H9 (cell line): ENCODE data around the gene CASP10. TPM values are rescaled to one million over a fixed set of nuclear protein-coding genes. Genes with fewer than 3 reads are reported as not detected.
"Not testable (repeated sequence)": the region's sequence is repeated elsewhere in the genome, so short reads cannot be mapped to it uniquely, and the experiment has no call there.

Experiments used
- DNase-seq: peaks from one replicate; pipeline ENCODE4 v3.0.0-alpha.2; 2017
- H2AFZ ChIP-seq: one replicate; pipeline ENCODE4 v1.6.1; 2013; ENCODE audit warnings: mild to moderate bottlenecking, low read length, control low read depth, moderate library complexity
- H2AK5ac ChIP-seq: 2 replicates; pipeline ENCODE4 v1.6.1; 2013; ENCODE audit warnings: low read length, control low read depth, mixed read lengths; ENCODE audit not compliant: insufficient read length
- H2BK120ac ChIP-seq: one replicate; pipeline ENCODE4 v1.6.1; 2013; ENCODE audit warnings: low read depth, mild to moderate bottlenecking, low read length, control low read depth, inconsistent platforms; ENCODE audit not compliant: poor library complexity, severe bottlenecking
- H2BK12ac ChIP-seq: 2 replicates; pipeline ENCODE4 v1.6.1; 2013; ENCODE audit warnings: low read length, control low read depth, mixed read lengths, low read depth; ENCODE audit not compliant: insufficient read length
- H2BK15ac ChIP-seq: 2 replicates; pipeline ENCODE4 v1.6.1; 2013; ENCODE audit warnings: low read depth, low read length, control low read depth
- H2BK20ac ChIP-seq: one replicate; pipeline ENCODE4 v1.6.1; 2013; ENCODE audit warnings: low read depth, mild to moderate bottlenecking, low read length, control low read depth, inconsistent platforms; ENCODE audit not compliant: poor library complexity, severe bottlenecking
- H2BK5ac ChIP-seq: 2 replicates; pipeline ENCODE4 v1.6.1; 2013; ENCODE audit warnings: low read length, control low read depth, mixed read lengths; ENCODE audit not compliant: insufficient read length
- H3K14ac ChIP-seq: 2 replicates; pipeline ENCODE4 v1.6.1; 2013; ENCODE audit warnings: low read length, control low read depth; ENCODE audit not compliant: insufficient read depth
- H3K18ac ChIP-seq: 2 replicates; pipeline ENCODE4 v1.6.1; 2013; ENCODE audit warnings: low read depth, mild to moderate bottlenecking, mixed read lengths, low read length, control low read depth; ENCODE audit not compliant: insufficient read length
- H3K23ac ChIP-seq: 2 replicates; pipeline ENCODE4 v1.6.1; 2013; ENCODE audit warnings: low read length, control low read depth, mixed read lengths, low read depth; ENCODE audit not compliant: insufficient read length
- H3K23me2 ChIP-seq: 2 replicates; pipeline ENCODE4 v1.6.1; 2013; ENCODE audit warnings: low read depth, mild to moderate bottlenecking, mixed read lengths, low read length, control low read depth; ENCODE audit not compliant: insufficient read length, poor library complexity, severe bottlenecking
- H3K27ac ChIP-seq: 2 replicates; pipeline ENCODE4 v1.5.1; 2013; ENCODE audit warnings: low read length, control low read depth, mixed read lengths, low read depth; ENCODE audit not compliant: insufficient read length
- H3K27me3 ChIP-seq: 2 replicates; pipeline ENCODE4 v1.6.1; 2013; ENCODE audit warnings: low read length, control low read depth, inconsistent platforms; ENCODE audit not compliant: insufficient read depth
- H3K4ac ChIP-seq: 2 replicates; pipeline ENCODE4 v1.6.1; 2013; ENCODE audit warnings: low read depth, mild to moderate bottlenecking, control low read depth, inconsistent platforms, low read length, moderate library complexity
- H3K4me1 ChIP-seq: 2 replicates; pipeline ENCODE4 v1.6.1; 2013; ENCODE audit warnings: low read length, control low read depth, inconsistent platforms; ENCODE audit not compliant: insufficient read depth
- H3K4me2 ChIP-seq: 2 replicates; pipeline ENCODE4 v1.6.1; 2013; ENCODE audit warnings: low read length, control low read depth, mixed read lengths; ENCODE audit not compliant: insufficient read length, insufficient read depth
- H3K56ac ChIP-seq: 2 replicates; pipeline ENCODE4 v1.6.1; 2013; ENCODE audit warnings: low read depth, mild to moderate bottlenecking, mixed read lengths, low read length, control low read depth; ENCODE audit not compliant: insufficient read length
- H3K79me1 ChIP-seq: 2 replicates; pipeline ENCODE4 v1.6.1; 2013; ENCODE audit warnings: low read depth, mild to moderate bottlenecking, moderate library complexity, low read length, control low read depth, inconsistent platforms; ENCODE audit not compliant: insufficient read depth, poor library complexity, severe bottlenecking
- H3K79me2 ChIP-seq: 2 replicates; pipeline ENCODE4 v1.6.1; 2013; ENCODE audit warnings: low read length, control low read depth, inconsistent platforms; ENCODE audit not compliant: insufficient read depth
- H3K9ac ChIP-seq: 2 replicates; pipeline ENCODE4 v1.6.1; 2013; ENCODE audit warnings: low read length, control low read depth, mixed read lengths; ENCODE audit not compliant: insufficient read length; ENCODE audit errors: extremely low read depth
- H3K9me3 ChIP-seq: one replicate; pipeline ENCODE4 v1.6.1; 2013; ENCODE audit warnings: low read depth, low read length, inconsistent platforms; ENCODE audit not compliant: control insufficient read depth
- H3T11ph ChIP-seq: one replicate; pipeline ENCODE4 v1.6.1; 2013; ENCODE audit warnings: mild to moderate bottlenecking, low read length, control low read depth, inconsistent platforms
- H4K20me1 ChIP-seq: one replicate; pipeline ENCODE4 v1.6.1; 2013; ENCODE audit not compliant: control insufficient read depth, insufficient read length, insufficient read depth
- H4K5ac ChIP-seq: 2 replicates; pipeline ENCODE4 v1.6.1; 2013; ENCODE audit warnings: low read depth, mild to moderate bottlenecking, mixed read lengths, low read length, control low read depth; ENCODE audit not compliant: insufficient read length
- H4K8ac ChIP-seq: replicated peaks from 2 replicates; pipeline ENCODE4 v1.6.1; 2013; ENCODE audit warnings: low read length, control low read depth, mixed read lengths, low read depth; ENCODE audit not compliant: insufficient read length
- H4K91ac ChIP-seq: 2 replicates; pipeline ENCODE4 v1.6.1; 2013; ENCODE audit warnings: low read depth, mild to moderate bottlenecking, moderate library complexity, mixed read lengths, low read length, control low read depth; ENCODE audit not compliant: insufficient read length
- H3K27ac Mint-ChIP-seq, 3 experiments: 2 replicates in 2 of 3; 3 replicates in 1 of 3; pipeline ENCODE4 v1.8.0; 2020 to 2021; ENCODE audit warnings: mixed read lengths in 3 of 3, mild to moderate bottlenecking in 1 of 3, moderate library complexity in 1 of 3
- H3K27me3 Mint-ChIP-seq: 2 replicates; pipeline ENCODE4 v1.8.0; 2021; ENCODE audit warnings: low read depth, mild to moderate bottlenecking, moderate library complexity, mixed read lengths
- H3K36me3 Mint-ChIP-seq, 3 experiments: 2 replicates in 2 of 3; 3 replicates in 1 of 3; pipeline ENCODE4 v1.8.0; 2020 to 2021; ENCODE audit warnings: low read depth in 3 of 3, mixed read lengths in 3 of 3; ENCODE audit not compliant: insufficient read depth in 1 of 3
- H3K4me1 Mint-ChIP-seq, 2 experiments: 2 replicates each; pipeline ENCODE4 v1.8.0; 2020; ENCODE audit warnings: mixed read lengths in 2 of 2
- H3K4me3 Mint-ChIP-seq, 2 experiments: 2 replicates in 1 of 2; 3 replicates in 1 of 2; pipeline ENCODE4 v1.8.0; 2020 to 2021; ENCODE audit warnings: mild to moderate bottlenecking in 2 of 2, mixed read lengths in 2 of 2, moderate library complexity in 1 of 2
- H3K9me3 Mint-ChIP-seq, 2 experiments: 2 replicates in 1 of 2; 3 replicates in 1 of 2; pipeline ENCODE4 v1.8.0; 2020; ENCODE audit warnings: mild to moderate bottlenecking in 2 of 2, mixed read lengths in 2 of 2, moderate library complexity in 1 of 2
- CTCF ChIP-seq: fragments of 200-600 bp; sonication (generic); conservative IDR thresholded peaks from 3 replicates; pipeline ENCODE4 v1.8.0; 2021; ENCODE audit warnings: antibody characterized with exemption, mild to moderate bottlenecking
- WGBS: extraction: QIAGEN DNeasy Blood & Tissue Kit; methylation state at CpG from one replicate; pipeline ENCODE4 v1.1.7; 2013; ENCODE audit warnings: missing lambda C conversion rate, low lambda C conversion rate, mixed read lengths; ENCODE audit not compliant: insufficient read length; ENCODE audit errors: extremely low coverage; 5-methylcytosine and 5-hydroxymethylcytosine counted together
- total RNA-seq: library from RNA; stranded (reverse); gene quantifications from 2 replicates; pipeline ENCODE4 v1.2.1, GENCODE V29; 2021

Gene CASP10
- total RNA-seq, 1 experiment from 2014 or later = 2.7 TPM

DNA sequence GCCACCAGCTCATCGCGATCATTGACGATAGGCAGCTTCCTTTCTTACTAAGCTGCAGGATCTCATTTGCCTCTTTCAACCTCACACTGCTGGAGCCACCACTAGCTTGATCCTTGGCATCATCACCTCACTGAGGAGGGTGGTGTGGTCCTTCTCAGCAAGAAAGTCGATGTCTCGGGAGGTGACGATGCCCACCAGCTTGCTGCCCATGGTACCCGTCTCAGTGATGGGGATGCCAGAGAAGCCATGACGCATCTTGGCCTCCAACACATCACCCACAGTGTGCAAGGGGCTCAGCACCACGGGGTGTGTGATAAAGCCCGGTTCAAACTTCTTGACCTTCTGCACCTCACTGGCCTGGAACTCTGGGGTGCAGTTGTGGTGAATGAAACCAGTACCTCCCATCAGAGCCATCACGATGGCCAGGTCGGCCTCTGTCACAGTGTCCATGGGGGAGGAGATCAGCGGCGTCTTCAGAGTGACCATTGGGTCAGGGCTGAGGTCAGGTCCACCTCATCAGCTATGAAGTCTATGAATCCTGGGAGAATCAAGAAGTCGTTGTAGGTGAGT is 44.5 kb upstream of the CASP10 start:
- Histone ChIP-seq H3K18ac (no peak overlapping the region), H3K56ac (no peak overlapping the region), H2BK20ac (no peak overlapping the region), H4K8ac (no peak overlapping the region), H3K4me1 (no peaks in the 10 kb centered on the region), H4K20me1 (no peaks in the 10 kb centered on the region), H3K79me2 (no peaks in the 10 kb centered on the region), H2BK120ac (no peak overlapping the region), H3K23me2 (no peaks in the 10 kb centered on the region), H3K79me1 (no peaks in the 10 kb centered on the region), H3T11ph (no peak overlapping the region), H4K91ac (no peak overlapping the region), H3K27ac (no peak overlapping the region), H4K5ac (no peak overlapping the region), H3K14ac (no peak overlapping the region), H2BK12ac (no peak overlapping the region), H2BK5ac (no peak overlapping the region), H3K4me2 (no peak overlapping the region), H3K23ac (no peak overlapping the region), H3K9ac (no peak overlapping the region), H3K9me3 (no peaks in the 10 kb centered on the region), H3K4ac (no peak overlapping the region), H2BK15ac (no peak overlapping the region), H2AK5ac (no peak overlapping the region), H2AFZ (no peak overlapping the region), H3K27me3 (no peaks in the 10 kb centered on the region)
- no peak for DNase-seq
- Mint-ChIP-seq H3K36me3 (peaks cover 2 to 14% (median 13%) of the 10 kb centered on the region in 3 experiments; a peak in 6 of 7 replicates), H3K4me1 (peaks cover 11 to 15% of the 10 kb centered on the region in 2 experiments), H3K27ac (no peak overlapping the region), H3K27me3 (no peaks in the 10 kb centered on the region), H3K9me3 (no peaks in the 10 kb centered on the region), H3K4me3 (no peak overlapping the region; a peak in 1 of 5 replicates)
- no peak for TF ChIP-seq CTCF
- no CpG with 5 or more reads among the region's 15 CpGs for WGBS

DNA sequence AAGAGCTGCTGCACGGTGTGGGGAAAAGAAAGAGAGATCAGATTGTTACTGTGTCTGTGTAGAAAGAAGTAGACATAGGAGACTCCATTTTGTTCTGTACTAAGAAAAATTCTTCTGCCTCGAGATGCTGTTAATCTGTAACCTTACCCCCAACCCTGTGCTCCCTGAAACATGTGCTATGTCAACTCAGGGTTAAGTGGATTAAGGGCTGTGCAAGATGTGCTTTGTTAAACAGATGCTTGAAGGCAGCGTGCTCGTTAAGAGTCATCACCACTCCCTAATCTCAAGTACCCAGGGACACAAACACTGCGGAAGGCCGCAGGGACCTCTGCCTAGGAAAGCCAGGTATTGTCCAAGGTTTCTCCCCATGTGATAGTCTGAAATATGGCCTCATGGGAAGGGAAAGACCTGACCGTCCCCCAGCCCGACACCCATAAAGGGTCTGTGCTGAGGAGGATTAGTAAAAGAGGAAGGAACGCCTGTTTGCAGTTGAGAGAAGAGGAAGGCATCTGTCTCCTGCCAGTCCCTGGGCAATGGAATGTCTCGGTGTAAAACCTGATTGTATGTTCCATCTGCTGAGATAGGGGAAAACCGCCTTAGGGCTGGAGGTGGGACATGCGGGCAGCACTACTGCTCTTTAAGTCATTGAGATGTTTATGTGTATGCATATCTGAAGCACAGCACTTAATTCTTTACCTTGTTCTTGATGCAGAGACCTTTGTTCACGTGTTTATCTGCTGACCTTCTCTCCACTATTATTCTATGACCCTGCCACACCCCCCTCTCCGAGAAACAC is 43.8 kb upstream of the CASP10 start:
- H3K36me3 Mint-ChIP-seq = peaks cover 2 to 14% (median 13%) of the 10 kb centered on the region in 3 experiments; a peak in 6 of 7 replicates

More for the DNA sequence above, 43.8 kb upstream of the CASP10 start:
- peaks cover 11 to 15% of the 10 kb centered on the region in 2 experiments for H3K4me1 Mint-ChIP-seq
- not testable (repeated sequence) for H3K4ac ChIP-seq, H3K27me3 ChIP-seq, H3K9me3 Mint-ChIP-seq, H3K79me1 ChIP-seq, H3K9ac ChIP-seq, H4K8ac ChIP-seq, H3K4me1 ChIP-seq, H3K4me3 Mint-ChIP-seq, H2BK15ac ChIP-seq, H3K27me3 Mint-ChIP-seq, H3T11ph ChIP-seq, H4K5ac ChIP-seq, H2BK20ac ChIP-seq, H2AK5ac ChIP-seq, H3K4me2 ChIP-seq, H2BK12ac ChIP-seq, H4K20me1 ChIP-seq, H3K14ac ChIP-seq, H3K23me2 ChIP-seq, H3K23ac ChIP-seq, H3K27ac ChIP-seq, H2BK120ac ChIP-seq, H4K91ac ChIP-seq, H2BK5ac ChIP-seq, H3K79me2 ChIP-seq, H3K18ac ChIP-seq, H3K56ac ChIP-seq, H3K9me3 ChIP-seq, H2AFZ ChIP-seq
- H3K27ac Mint-ChIP-seq = peak overlapping the region in 2 of 3 experiments; percentile 24 to 37; a peak in 2 of 7 replicates
- WGBS = no CpG with 5 or more reads among the region's 14 CpGs
- peak; percentile 51 for DNase-seq
